Epithelial cell of proximal tubule (primary cell): Measurements from ENCODE around the gene MLN. TPM values are rescaled to one million over a fixed set of nuclear protein-coding genes. Genes with fewer than 3 reads are reported as not detected.

Experiments
- DNase-seq: peaks from one replicate; pipeline ENCODE4 v3.0.0-alpha.2; 2011; ENCODE audit warnings: low read depth
- H3K4me3 ChIP-seq: 2 replicates; pipeline ENCODE4 v1.5.1; 2011; ENCODE audit warnings: low read depth, mild to moderate bottlenecking, low read length
- total RNA-seq: library from RNA; depleted of rRNA; stranded (reverse); fragments of >200 nt; gene quantifications from 2 replicates; pipeline ENCODE4 v1.2.3, GENCODE V29; 2015
- TF ChIP-seq, protein P1 (sequence below): conservative IDR thresholded peaks from 2 replicates; pipeline ENCODE4 v1.5.1; 2012; ENCODE audit warnings: low read depth, mild to moderate bottlenecking, low read length

Gene MLN
- total RNA-seq, 1 donor from 2014 or later = not detected

DNA sequence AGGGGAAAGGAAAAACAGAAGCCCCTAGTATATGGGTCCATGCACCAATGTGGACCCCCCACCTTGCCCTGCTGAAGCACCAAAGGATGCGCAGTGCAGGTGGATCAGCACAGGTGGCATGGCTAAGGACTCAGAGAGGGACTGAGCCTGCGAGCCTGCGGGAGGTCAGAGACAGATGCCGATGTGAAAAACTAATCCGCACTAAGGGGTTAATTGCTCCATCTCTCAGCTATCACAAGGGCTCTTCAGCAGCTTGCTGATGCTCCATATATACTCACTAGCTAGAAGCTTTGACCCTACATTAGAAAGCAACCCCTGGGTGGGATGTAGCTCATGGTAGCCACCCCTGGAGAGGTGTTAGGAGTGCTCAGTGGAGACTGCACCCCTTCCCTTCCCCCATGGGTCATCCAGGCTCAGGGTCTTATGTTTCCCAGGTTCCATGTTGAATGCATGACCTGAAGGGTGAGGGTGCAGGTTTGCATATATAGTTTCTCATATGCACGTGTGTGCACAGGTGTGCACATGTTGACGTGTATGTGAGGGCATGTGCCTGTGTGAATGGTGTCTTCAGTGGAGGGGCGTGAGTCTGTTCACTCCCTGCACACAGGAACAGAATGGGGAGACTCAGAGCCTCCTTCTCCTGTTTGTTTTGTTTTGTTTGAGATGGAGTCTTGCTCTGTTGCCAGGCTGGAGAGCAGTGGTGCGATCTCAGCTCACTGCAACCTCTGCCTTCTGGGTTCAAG lies 43.7 kb downstream of the MLN start:
- no peak overlapping the region for H3K4me3 ChIP-seq
- TF ChIP-seq, protein P1, sequence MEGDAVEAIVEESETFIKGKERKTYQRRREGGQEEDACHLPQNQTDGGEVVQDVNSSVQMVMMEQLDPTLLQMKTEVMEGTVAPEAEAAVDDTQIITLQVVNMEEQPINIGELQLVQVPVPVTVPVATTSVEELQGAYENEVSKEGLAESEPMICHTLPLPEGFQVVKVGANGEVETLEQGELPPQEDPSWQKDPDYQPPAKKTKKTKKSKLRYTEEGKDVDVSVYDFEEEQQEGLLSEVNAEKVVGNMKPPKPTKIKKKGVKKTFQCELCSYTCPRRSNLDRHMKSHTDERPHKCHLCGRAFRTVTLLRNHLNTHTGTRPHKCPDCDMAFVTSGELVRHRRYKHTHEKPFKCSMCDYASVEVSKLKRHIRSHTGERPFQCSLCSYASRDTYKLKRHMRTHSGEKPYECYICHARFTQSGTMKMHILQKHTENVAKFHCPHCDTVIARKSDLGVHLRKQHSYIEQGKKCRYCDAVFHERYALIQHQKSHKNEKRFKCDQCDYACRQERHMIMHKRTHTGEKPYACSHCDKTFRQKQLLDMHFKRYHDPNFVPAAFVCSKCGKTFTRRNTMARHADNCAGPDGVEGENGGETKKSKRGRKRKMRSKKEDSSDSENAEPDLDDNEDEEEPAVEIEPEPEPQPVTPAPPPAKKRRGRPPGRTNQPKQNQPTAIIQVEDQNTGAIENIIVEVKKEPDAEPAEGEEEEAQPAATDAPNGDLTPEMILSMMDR = no peak

DNA sequence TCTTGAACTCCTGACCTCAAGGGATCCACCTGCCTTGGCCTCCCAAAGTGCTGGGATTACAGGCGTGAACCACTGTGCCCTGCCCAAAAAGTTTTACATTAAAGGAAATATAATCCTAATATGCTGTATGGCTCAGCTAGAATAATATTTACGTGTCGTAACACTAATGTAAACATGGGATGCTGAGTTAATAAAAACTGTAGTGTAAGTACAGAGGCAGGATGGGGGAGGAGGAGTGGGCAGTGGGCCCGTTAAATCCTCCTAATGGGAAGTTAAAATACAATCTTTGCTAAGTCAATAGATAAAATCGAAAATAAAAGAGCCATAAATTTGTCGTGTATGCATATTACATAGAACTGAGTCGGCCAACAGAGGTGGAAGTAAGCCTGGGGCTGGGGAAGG lies 45.0 kb downstream of the MLN start:
- DNase-seq = no peak
- TF ChIP-seq, protein P1 = no peak

More for the DNA sequence above, 43.7 kb downstream of the MLN start:
- no peak for DNase-seq

DNA sequence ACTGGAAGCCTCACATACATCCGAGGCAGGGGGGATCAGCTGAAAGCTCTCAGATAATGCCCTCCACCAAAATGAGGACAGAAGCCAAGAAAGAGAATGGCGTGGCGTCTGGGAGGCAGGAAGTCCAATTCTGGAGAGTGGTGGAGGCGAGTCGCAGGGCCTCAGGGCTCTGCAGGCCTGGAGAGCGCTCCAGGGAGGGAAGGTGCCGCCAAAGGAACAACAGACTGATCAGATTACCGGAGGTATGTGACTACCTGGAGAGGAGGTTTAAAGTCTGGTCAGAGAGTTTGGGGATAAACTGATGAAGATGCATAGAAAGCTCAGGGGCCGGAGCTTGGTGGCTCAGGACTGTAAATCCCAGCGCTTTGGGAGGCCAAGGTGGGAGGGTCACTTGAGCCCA lies 45.9 kb downstream of the MLN start:
- TF ChIP-seq, protein P1 = no peak
- DNase-seq = no peak
- H3K4me3 ChIP-seq = no peak overlapping the region

More for the DNA sequence above, 45.0 kb downstream of the MLN start:
- H3K4me3 ChIP-seq = no peak overlapping the region

DNA sequence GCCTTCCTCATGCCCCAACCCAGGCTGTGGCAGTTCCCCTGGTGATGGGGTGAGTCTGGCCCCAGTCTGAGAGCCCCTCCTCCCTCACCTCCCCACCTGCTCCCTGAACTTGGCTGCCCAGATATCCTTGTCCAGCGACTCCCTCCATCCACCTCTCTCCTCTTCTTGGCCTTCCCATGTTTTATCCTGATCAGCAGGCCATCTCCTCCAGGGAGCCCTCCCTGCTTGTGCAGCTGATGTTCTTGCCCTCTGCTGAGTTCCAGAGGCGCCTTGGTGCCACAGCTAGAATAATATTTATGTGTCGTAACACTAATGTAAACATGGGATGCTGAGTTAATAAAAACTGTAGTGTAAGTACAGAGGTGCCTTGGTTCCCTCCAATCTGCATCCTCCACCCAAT lies 46.7 kb downstream of the MLN start:
- DNase-seq = no peak
- H3K4me3 ChIP-seq = no peak overlapping the region
- TF ChIP-seq, protein P1 = no peak

DNA sequence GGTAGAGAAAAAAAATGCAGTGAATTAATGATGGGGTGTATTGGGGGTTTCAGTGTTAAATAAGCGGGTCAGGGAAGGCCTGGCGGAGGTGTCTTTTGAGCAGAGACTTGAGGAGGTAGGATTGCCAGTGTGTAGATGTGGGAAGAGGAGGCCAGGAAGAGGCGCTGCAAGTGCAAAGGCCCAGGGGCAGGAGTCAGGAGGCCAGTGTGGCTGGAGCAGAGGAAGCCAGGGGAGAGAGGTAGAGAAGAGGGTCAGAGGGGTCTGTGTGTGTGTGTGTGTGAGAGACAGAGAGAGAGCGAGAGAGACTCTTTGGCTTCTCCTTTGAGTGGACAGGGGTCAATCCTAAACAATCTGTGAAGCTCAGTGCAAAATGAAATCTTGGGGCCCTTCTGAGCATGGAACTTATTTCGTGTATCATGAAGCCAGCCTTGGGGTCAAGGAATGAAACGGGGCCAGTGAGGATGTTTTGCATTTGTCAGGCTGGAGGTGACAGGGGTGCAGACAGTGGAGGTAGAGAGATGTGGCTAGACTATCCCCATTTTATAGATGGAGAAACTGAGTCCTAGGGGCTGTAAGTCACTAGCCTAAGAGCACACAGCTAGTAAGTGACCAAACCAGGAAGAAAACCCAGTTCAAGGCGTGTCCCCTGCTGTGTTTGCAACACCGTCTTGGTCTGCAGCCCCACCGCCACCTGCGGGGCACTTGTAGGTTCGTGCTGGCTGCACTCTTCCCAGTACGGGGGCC lies 47.4 kb downstream of the MLN start:
- TF ChIP-seq, protein P1 = no peak
- no peak for DNase-seq
- no peak overlapping the region for H3K4me3 ChIP-seq

DNA sequence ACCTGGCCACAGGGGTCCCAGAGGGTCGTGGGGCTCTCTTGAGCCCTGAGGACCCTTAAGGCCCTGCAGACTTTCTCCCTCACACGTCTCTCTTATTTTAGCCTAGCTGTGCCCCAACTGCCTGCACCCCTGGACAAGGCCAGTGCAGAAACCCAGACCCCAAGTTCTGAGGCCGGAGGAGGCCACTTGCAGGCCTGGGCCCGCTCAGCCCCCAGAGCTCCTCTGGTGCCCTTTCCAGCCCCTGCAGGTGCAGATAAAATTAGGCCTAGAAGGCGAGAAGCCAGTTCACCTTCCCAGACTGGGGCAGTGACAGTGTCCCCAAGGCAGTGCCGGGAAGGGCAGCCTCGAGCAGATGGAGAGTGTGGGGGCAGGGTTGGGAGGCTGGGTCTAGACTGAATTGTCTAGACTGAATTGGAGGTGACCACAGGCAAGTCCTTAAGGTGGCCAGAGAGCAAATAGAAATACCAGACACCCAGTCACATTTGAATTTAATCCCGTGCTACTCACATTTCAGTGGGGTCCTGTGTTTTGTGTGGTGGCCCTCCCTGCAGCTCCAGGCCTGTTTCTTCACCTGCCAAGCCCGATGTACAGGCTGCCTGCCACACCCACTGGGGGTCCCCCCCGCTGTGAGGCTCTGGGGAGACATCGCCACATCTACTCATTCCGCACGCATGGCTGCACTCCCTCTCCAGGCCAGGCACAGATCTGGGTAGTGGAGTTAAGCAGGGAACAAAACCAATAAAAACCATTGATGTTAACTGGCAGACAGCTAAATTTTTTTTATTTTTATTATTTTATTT lies 48.5 kb downstream of the MLN start:
- no peak overlapping the region for H3K4me3 ChIP-seq
- DNase-seq = no peak

More for the DNA sequence above, 48.5 kb downstream of the MLN start:
- TF ChIP-seq, protein P1 = no peak
